ENCODE data around the gene CETN2.

GRCh38 chrX:152866386-152866785, 35.8 kb upstream of the CETN2 start:
- TF ChIP-seq CTCF (IDR thresholded peaks at IDR 0.05; ENCODE audit: insufficient read depth, low read length, poor library complexity, severe bottlenecking) (no peak), EZH2phosphoT487 (conservative IDR thresholded peaks at IDR 0.05; ENCODE audit: low read length) (no peak)
